T-cell (primary cell): Measurements from ENCODE around the gene RNF144A. TPM values are rescaled to one million over a fixed set of nuclear protein-coding genes. Genes with fewer than 3 reads are reported as not detected.

ENCODE experiments used
- ATAC-seq, 4 experiments: fragments of 200-7000 bp in 3 of 4; fragments of 150-1000 bp in 1 of 4; cut with Tn5 transposase; replicated peaks in 1 of 4; 1 replicate in 3 of 4; 2 replicates in 1 of 4; pipeline ENCODE4 v1.10.0; 2021; ENCODE audit warnings: moderate library complexity in 3 of 4, mild to moderate bottlenecking in 2 of 4, moderate number of reproducible peaks in 1 of 4
- CTCF ChIA-PET, 2 donors: fragments of 300-600 bp; sonication (Branson Sonifier 250); formaldehyde crosslinking; loops; one replicate each; lab custom pipeline; 2022; ENCODE audit warnings: antibody characterized with exemption in 2 of 2; lab: Charles Lee
- POLR2A ChIA-PET, 2 donors: fragments of 300-600 bp; sonication (Branson Sonifier 250); formaldehyde crosslinking; loops; one replicate each; lab custom pipeline; 2022; ENCODE audit warnings: antibody characterized with exemption in 2 of 2; lab: Charles Lee
- DNase-seq, 35 experiments: peaks; one replicate each; pipeline versions ENCODE4 v3.0.0 to v3.0.0-alpha.2; 2013 to 2023
- H3K27ac ChIP-seq: one replicate; pipeline ENCODE4 v1.5.1; 2013; ENCODE audit warnings: low read length
- H3K27me3 ChIP-seq, 2 experiments: replicated peaks in 1 of 2; 1 replicate in 1 of 2; 2 replicates in 1 of 2; pipeline versions ENCODE4 v1.6.1 to v1.7.0; 2013; ENCODE audit warnings: low read length in 1 of 2, mixed read lengths in 1 of 2; ENCODE audit not compliant: control insufficient read depth in 2 of 2, insufficient read depth in 2 of 2; ENCODE audit errors: extremely low read depth in 1 of 2
- H3K36me3 ChIP-seq, 2 donors: 1 replicate in 1 of 2; 2 replicates in 1 of 2; pipeline versions ENCODE4 v1.6.1 to v1.7.0; 2013; ENCODE audit warnings: low read length in 1 of 2; ENCODE audit not compliant: control insufficient read depth in 2 of 2, insufficient read depth in 1 of 2; ENCODE audit errors: extremely low read depth in 1 of 2
- H3K4me1 ChIP-seq, 2 experiments: 1 replicate in 1 of 2; 2 replicates in 1 of 2; pipeline versions ENCODE4 v1.6.1 to v1.7.0; 2013; ENCODE audit warnings: low read length in 2 of 2, mixed read lengths in 1 of 2; ENCODE audit not compliant: insufficient read depth in 2 of 2, control insufficient read depth in 1 of 2; ENCODE audit errors: extremely low read depth in 1 of 2
- H3K4me3 ChIP-seq, 2 donors: 1 replicate in 1 of 2; 2 replicates in 1 of 2; pipeline versions ENCODE4 v1.5.1 to v1.7.0; 2013; ENCODE audit warnings: mild to moderate bottlenecking in 2 of 2, low read length in 1 of 2, moderate library complexity in 1 of 2; ENCODE audit not compliant: control insufficient read depth in 1 of 2; ENCODE audit errors: extremely low read depth in 1 of 2
- H3K9me3 ChIP-seq: 2 replicates; pipeline ENCODE4 v1.7.0; 2013
- H3K27ac Mint-ChIP-seq, 2 donors: one replicate each; pipeline ENCODE4 v1.8.0; 2020 to 2021; ENCODE audit warnings: mild to moderate bottlenecking in 2 of 2, mixed read lengths in 2 of 2
- H3K27me3 Mint-ChIP-seq, 2 donors: one replicate each; pipeline ENCODE4 v1.8.0; 2021 to 2022; ENCODE audit warnings: mixed read lengths in 2 of 2
- H3K36me3 Mint-ChIP-seq: one replicate; pipeline ENCODE4 v1.8.0; 2021; ENCODE audit warnings: mixed read lengths
- H3K4me1 Mint-ChIP-seq, 3 donors: one replicate each; pipeline ENCODE4 v1.8.0; 2020 to 2022; ENCODE audit warnings: mixed read lengths in 3 of 3, mild to moderate bottlenecking in 1 of 3
- H3K4me3 Mint-ChIP-seq, 3 donors: one replicate each; pipeline ENCODE4 v1.8.0; 2020 to 2022; ENCODE audit warnings: mild to moderate bottlenecking in 3 of 3, mixed read lengths in 3 of 3, moderate library complexity in 3 of 3
- H3K9me3 Mint-ChIP-seq, 3 donors: one replicate each; pipeline ENCODE4 v1.8.0; 2020 to 2022; ENCODE audit warnings: mixed read lengths in 3 of 3
- WGBS: methylation state at CpG from one replicate; pipeline ENCODE4 v1.1.5; 2013; ENCODE audit warnings: missing lambda C conversion rate; ENCODE audit not compliant: insufficient coverage; 5-methylcytosine and 5-hydroxymethylcytosine counted together
- total RNA-seq, 35 experiments: library from RNA in 6 of 35; stranded (reverse) in 6 of 35; fragments of 120-200 nt in 1 of 35; gene quantifications; one replicate each; pipeline versions ENCODE4 v1.2.1 to v1.2.4 and lab custom pipeline; 2013 to 2026

The RNF144A gene
- total RNA-seq, 5 donors from 2014 or later (not counting 1 experiment from before 2014, with no cell fraction given) = 46.3 to 93.1 (median 79.9) TPM

GRCh38 chr2:7028846-7029245, 111.6 kb downstream of the RNF144A start:
- no peak overlapping the region for H3K4me3 ChIP-seq
- ATAC-seq (no peak), DNase-seq (no peak)
- peak overlapping the region; percentile 24 to 38 for H3K27ac Mint-ChIP-seq
- peaks cover 6 to 21% (median 11%) of the 10 kb centered on the region in 3 donors for H3K4me1 Mint-ChIP-seq
- H3K36me3 Mint-ChIP-seq = peaks cover 58% of the 10 kb centered on the region
- H3K27me3 Mint-ChIP-seq = no peaks in the 10 kb centered on the region
- CTCF ChIA-PET = interaction anchor here in 1 of 2 donors (1.0 kb wide), 1 partner anchor 113 kb away, joined by 3 read pairs; no protein-coding TSS in a partner anchor
- no peak overlapping the region for H3K27ac ChIP-seq
- no peaks in the 10 kb centered on the region for H3K27me3 ChIP-seq
- H3K9me3 ChIP-seq = no peaks in the 10 kb centered on the region
- peaks cover 22 to 86% of the 10 kb centered on the region in 2 donors for H3K36me3 ChIP-seq
- H3K4me1 ChIP-seq = peaks cover 0 to 14% of the 10 kb centered on the region in 2 experiments
- no peak overlapping the region for H3K4me3 Mint-ChIP-seq
- no peaks in the 10 kb centered on the region for H3K9me3 Mint-ChIP-seq
- 92% methylated on average over 5 of the region's 6 CpGs for WGBS
- POLR2A ChIA-PET = no interaction called here

GRCh38 chr2:7029291-7030059, 112.3 kb downstream of the RNF144A start:
- Mint-ChIP-seq H3K4me3 (no peak overlapping the region), H3K9me3 (no peaks in the 10 kb centered on the region), H3K36me3 (peaks cover 60% of the 10 kb centered on the region), H3K27me3 (no peaks in the 10 kb centered on the region), H3K27ac (peak overlapping the region; percentile 38 to 90), H3K4me1 (peaks cover 6 to 21% (median 11%) of the 10 kb centered on the region in 3 donors)
- CTCF ChIA-PET = no interaction called here
- 90% methylated on average over 8 of the region's 13 CpGs for WGBS
- H3K4me1 ChIP-seq = peaks cover 0 to 14% of the 10 kb centered on the region in 2 experiments
- no peaks in the 10 kb centered on the region for H3K9me3 ChIP-seq
- no peak overlapping the region for H3K4me3 ChIP-seq
- peaks cover 24 to 84% of the 10 kb centered on the region in 2 donors for H3K36me3 ChIP-seq
- DNase-seq = no peak
- no peaks in the 10 kb centered on the region for H3K27me3 ChIP-seq
- POLR2A ChIA-PET = no interaction called here
- H3K27ac ChIP-seq = no peak overlapping the region
- no peak for ATAC-seq

GRCh38 chr2:7030810-7031209, 113.6 kb downstream of the RNF144A start:
- Mint-ChIP-seq H3K4me3 (no peak overlapping the region), H3K4me1 (peaks cover 6 to 21% (median 11%) of the 10 kb centered on the region in 3 donors), H3K9me3 (no peaks in the 10 kb centered on the region), H3K27ac (peak overlapping the region; percentile 83 to 90), H3K36me3 (peaks cover 62% of the 10 kb centered on the region), H3K27me3 (no peaks in the 10 kb centered on the region)
- ATAC-seq (no peak), DNase-seq (no peak)
- Histone ChIP-seq H3K9me3 (no peaks in the 10 kb centered on the region), H3K4me1 (peaks cover 0 to 14% of the 10 kb centered on the region in 2 experiments), H3K27ac (peak overlapping the region; percentile 71), H3K36me3 (peaks cover 17 to 85% of the 10 kb centered on the region in 2 donors), H3K27me3 (no peaks in the 10 kb centered on the region), H3K4me3 (no peak overlapping the region)
- 100% methylated on average over 2 of the region's 11 CpGs for WGBS
- CTCF ChIA-PET = interaction anchor here (0.6 to 1.7 kb wide), 5 partner anchors 14 to 301 kb away, joined by 3 to 5 read pairs (median 4); no protein-coding TSS in a partner anchor
- POLR2A ChIA-PET = no interaction called here

GRCh38 chr2:7031547-7032245, 114.5 kb downstream of the RNF144A start:
- H3K36me3 ChIP-seq = peaks cover 17 to 89% of the 10 kb centered on the region in 2 donors
- peaks cover 0 to 14% of the 10 kb centered on the region in 2 experiments for H3K4me1 ChIP-seq
- no peaks in the 10 kb centered on the region for H3K9me3 ChIP-seq
- CTCF ChIA-PET = interaction anchor here (0.5 to 1.7 kb wide), 6 partner anchors 13 to 1198 kb away, joined by 3 to 7 read pairs (median 4); no protein-coding TSS in a partner anchor
- no peak overlapping the region for H3K4me3 ChIP-seq
- no peak overlapping the region for H3K4me3 Mint-ChIP-seq
- H3K36me3 Mint-ChIP-seq = peaks cover 59% of the 10 kb centered on the region
- POLR2A ChIA-PET = no interaction called here
- 56% methylated on average over 18 of the region's 25 CpGs for WGBS
- H3K9me3 Mint-ChIP-seq = no peaks in the 10 kb centered on the region
- ATAC-seq (peak; percentile 74 to 96 (median 88)), DNase-seq (peak; percentile 16 to 88 (median 65))
- peak overlapping the region; percentile 71 for H3K27ac ChIP-seq
- H3K27ac Mint-ChIP-seq = peak overlapping the region; percentile 83 to 90
- H3K27me3 Mint-ChIP-seq = no peaks in the 10 kb centered on the region
- H3K4me1 Mint-ChIP-seq = peaks cover 6 to 21% (median 11%) of the 10 kb centered on the region in 3 donors
- no peaks in the 10 kb centered on the region for H3K27me3 ChIP-seq

- 92% methylated on average over 14 of the region's 16 CpGs for WGBS
- Mint-ChIP-seq H3K27ac (peak overlapping the region; percentile 11 to 14), H3K4me1 (peaks cover 6 to 21% (median 11%) of the 10 kb centered on the region in 3 donors), H3K27me3 (no peaks in the 10 kb centered on the region), H3K4me3 (no peak overlapping the region), H3K9me3 (no peaks in the 10 kb centered on the region), H3K36me3 (peaks cover 57% of the 10 kb centered on the region)
- Histone ChIP-seq H3K9me3 (no peaks in the 10 kb centered on the region), H3K4me1 (peaks cover 0 to 14% of the 10 kb centered on the region in 2 experiments), H3K27me3 (no peaks in the 10 kb centered on the region), H3K4me3 (no peak overlapping the region), H3K27ac (peak overlapping the region; percentile 71), H3K36me3 (peaks cover 21 to 88% of the 10 kb centered on the region in 2 donors)
- CTCF ChIA-PET = interaction anchor here (0.7 to 1.7 kb wide), 3 partner anchors 13 to 26 kb away, joined by 3 to 7 read pairs (median 4); no protein-coding TSS in a partner anchor
- ATAC-seq (no peak), DNase-seq (no peak)
- POLR2A ChIA-PET = no interaction called here
These were observed 115.2 kb downstream of the RNF144A start for GRCh38 chr2:7032371-7032770.
